Measurements from ENCODE around the gene SUMO4.
A peak's percentile ranks its signal among the peaks of the same experiment; 100 is the strongest.
"Not testable (repeated sequence)": the region's sequence is repeated elsewhere in the genome, so short reads cannot be mapped to it uniquely, and the experiment has no call there.

Gene SUMO4

DNA sequence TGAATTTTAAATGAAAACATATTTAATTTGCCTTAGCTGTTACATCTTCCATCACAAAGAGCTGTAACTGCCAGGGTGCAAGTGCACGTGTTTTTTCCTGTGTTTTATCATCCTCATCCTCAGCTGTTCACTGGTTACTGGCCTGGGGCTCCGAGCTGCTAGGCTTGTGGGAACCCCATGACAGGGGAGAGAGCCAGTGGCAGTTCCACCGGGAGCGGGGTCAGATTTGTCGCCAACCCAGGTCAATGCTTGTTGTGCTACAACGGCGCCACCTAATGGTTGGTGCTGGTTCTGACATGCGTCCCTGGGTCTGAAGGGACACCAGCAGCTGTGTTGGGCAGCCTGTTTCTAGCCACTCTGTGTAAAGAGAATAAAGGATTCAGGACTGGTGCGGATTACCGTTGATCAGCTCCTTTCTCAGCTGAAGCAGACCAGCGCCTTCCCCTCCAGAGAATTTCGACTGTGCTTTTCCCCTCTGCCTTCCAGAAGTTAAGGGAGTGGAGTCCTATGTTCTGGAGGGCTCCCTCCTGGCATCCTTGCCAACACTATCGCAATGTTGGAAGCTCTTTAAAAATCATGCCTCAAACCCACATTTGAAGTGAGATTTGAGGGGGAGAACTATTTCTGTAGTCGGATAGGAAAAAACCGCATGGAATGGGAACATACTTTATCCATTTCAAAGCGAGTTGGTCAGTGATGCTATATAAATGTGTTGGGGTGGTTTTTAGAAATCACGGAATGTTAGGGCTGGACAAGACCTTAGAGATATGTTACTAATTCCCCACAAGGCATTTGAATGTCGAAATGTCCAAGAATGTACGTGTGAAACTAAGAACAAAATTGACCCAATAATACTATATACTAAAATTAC, 32.1 kb downstream of the SUMO4 start:
- DNase-seq (ENCODE audit: low spot score): peak; percentile 90

DNA sequence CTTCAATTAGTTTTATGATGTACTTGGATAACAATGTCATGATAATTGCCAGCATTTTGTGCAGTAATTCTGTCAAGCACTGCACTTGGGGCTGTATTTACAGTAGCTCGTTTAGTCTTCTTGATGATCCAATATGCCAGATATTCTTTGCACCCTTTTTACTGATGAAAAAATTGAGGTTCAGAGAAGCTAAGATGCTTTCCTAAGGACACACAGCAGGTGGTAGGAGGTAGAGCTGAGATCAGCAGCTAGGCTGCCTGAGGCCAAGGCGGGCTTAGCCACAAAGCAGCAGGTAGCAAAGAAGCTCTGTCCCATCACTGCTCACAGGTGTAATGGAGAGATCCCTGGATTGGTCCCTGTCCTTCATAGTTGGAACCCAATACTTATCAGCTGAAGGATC, 33.3 kb downstream of the SUMO4 start:
- no peak for DNase-seq (ENCODE audit: low spot score)

DNA sequence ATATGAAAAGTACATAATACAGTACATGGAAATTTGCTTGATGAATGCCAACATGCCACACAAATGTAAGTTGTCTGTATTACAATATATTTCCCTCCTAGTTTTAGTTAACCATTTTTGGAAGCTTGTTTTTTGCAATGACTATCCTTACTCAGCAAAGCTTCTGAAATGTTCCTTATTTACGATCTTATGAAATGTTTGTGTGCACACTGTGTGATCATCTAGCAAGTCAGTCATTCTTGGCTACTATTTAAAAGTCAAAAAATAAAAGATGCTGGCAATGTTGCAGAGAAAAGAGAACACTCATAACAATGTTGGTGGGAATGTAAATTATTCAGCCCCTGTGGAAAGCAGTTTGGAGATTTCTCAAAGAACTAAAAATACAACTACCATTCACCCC, 33.8 kb downstream of the SUMO4 start:
- DNase-seq (ENCODE audit: low spot score): no peak

DNA sequence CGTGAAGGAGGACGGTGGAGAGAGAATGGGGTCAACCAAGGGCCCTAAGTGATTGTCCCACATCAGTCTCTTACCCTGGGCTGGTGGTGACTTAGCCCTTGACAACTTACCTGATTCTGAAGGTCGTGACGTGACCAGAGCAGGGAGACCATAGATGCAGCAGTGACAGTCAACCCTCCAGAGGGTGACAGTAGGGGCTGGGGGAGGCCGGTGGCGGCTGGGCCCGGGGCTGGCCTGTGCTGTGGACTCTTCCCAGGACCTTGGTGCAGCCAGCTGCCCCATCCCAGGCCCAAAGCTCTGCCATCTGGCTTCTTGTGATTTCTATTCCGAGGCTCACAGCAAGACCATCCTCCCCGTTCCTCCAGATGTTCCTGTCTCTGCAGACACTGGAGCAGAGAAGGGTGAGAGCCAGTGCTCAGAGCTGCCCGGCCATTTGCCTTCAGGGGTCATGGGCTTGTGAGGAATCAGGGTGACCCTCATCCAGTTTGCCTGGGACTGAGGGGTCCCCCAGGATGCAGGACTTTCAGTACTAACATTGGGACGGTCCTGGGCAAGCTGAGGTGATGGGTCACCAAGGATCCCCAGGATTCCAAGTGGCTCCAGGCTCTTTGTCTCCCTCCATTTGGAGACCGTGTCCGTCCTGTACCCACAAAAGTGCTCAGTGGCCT, 36.0 kb downstream of the SUMO4 start:
- DNase-seq (ENCODE audit: low spot score): no peak

- DNase-seq (ENCODE audit: low spot score): no peak
These were observed 36.6 kb downstream of the SUMO4 start for GRCh38 chr6:149436647-149437046.

- no peak for DNase-seq (ENCODE audit: low spot score)
These were observed 37.1 kb downstream of the SUMO4 start for GRCh38 chr6:149437212-149437611.

DNA sequence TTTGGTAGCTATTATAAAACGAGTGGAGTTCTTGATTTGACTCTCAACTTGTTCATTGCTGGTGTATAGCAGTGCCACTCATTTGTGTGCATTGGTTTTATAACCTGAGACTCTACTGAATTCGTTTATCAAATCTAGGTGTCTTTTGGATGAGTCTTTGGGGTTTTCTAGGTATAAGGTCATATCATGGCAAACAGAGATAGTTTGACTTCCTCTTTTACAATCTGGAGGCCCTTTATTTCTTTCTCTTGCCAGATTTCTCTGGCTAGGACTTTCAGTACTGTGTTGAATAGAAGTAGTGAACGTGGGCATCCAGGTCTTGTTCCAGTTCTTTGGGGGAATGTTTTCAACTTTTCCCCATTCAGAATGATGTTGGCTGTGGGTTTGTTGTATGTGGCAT, 38.8 kb downstream of the SUMO4 start:
- DNase-seq (ENCODE audit: low spot score): no peak

DNA sequence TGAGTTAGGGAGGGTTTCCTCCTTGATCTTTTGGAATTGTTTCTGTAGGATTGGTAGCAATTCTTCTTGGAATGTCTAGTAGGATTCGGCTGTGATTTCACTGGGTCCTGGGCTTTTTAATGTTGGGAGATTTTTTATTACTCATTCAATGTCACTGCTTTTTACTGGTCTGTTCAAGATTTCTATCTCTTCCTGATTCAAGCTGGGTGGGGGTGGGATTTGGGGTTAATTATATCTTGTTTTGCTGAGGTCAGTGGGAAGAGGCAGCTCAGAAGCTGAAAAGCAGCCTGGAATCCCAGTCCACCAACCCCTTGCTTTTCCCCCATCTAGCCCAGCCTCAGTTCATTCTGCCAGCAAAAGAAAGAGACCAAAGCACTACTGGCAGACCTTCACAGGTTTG, 39.6 kb downstream of the SUMO4 start:
- no peak for DNase-seq (ENCODE audit: low spot score)

GRCh38 chr6:149440735-149441671, 40.9 kb downstream of the SUMO4 start:
- no peak for DNase-seq (ENCODE audit: low spot score)

DNA sequence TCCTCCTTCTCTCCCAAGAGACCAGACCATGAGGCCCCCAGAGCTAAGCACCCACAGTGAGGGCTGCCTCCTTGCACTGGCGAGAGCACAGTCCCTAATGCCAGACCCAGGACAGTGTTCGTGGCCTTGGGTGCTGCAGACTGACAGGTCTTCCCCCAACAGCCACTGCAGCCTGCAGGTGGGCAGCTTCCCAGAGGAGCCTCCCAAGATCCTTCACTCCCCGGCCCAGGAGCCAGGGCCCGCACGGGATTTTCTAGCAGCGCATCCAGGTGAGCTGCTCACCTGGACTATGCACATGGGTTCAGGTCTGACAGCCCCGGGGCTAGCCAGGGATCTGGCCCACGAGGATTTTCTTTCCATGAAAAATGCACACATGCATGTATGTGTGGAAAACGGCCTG, 41.7 kb downstream of the SUMO4 start:
- no peak for DNase-seq (ENCODE audit: low spot score)

- DNase-seq (ENCODE audit: low spot score): peak; percentile 22
These were observed 43.5 kb downstream of the SUMO4 start for GRCh38 chr6:149443411-149444181.

DNA sequence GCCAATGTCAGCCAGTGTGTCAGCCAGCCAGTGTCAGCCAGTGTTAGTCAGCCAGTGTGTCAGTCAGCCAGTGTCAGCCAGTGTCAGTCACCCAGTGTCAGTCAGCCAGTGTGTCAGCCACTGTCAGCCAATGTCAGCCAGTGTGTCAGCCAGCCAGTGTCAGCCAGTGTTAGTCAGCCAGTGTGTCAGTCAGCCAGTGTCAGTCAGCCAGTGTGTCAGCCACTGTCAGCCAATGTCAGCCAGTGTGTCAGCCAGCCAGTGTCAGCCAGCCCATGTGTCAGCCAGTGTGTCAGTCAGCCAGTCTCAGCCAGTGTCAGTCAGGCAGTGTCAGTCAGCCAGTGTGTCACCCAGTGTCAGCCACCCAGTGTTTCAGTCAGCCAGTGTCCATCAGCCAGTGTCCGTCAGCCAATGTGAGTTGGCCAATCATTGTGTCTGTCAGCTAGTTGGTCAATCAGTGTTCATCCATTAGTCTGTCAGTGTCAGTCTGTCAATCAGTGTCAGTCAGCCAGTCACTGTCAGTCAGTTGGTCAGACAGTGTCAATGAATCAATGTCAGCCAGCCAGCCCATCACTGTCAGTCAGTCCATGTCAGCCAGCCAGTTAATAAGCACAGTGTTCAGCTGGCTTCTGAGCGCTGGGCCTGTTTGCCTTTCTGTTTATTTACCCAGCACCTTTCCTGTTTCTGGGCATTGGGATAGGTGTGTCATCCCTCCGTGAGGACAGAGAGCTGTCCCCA, 44.5 kb downstream of the SUMO4 start:
- DNase-seq (ENCODE audit: low spot score): not testable (repeated sequence)

GRCh38 chr6:149445095-149445466, 45.0 kb downstream of the SUMO4 start:
- DNase-seq (ENCODE audit: low spot score): no peak

DNA sequence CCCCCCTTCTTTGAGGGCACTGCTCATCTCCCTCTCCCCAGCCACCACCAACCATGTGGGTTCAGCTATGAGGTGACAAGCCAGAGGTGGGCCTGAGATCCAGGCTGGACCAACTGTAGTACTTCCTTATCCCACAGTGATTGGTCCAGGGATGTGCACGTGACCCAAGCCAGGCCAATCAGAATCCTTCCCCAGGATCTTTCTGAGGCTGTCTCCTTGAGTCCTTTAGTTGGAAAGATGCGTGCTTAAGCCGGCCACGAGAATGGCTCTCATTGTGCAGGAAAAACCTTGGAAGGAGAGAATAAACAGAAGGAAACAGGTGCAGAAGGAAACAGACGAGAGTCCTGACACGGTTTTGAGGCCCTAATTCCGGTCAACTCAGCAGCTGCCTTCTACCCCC, 45.5 kb downstream of the SUMO4 start:
- no peak for DNase-seq (ENCODE audit: low spot score)

DNA sequence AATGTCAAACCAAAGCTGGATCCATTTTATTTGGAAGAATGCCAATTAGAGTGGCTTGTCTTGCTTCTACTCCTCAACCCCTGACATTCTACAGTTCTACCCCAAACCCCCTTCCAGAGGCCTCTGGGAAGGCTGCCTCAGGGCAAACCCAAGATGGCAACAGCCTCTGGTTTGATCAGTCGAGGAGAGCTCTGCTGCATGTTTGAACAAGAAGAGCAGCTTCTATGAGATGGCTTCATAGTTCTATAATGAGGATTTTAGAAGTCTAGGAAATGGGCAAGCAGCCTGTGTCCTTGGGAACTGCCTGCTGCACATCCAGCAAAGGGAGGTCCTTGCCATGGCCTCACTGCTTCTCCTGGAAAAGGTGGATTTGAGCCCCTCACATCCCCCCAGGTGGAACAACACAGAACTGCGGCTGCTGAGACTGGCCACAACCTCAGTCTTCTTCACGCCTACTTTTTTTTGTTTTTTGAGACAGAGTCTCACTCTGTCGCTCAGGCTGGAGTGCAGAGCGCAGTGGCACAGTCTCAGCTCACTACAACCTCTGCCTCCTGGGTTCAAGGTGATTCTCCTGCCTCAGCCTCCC, 46.8 kb downstream of the SUMO4 start:
- no peak for DNase-seq (ENCODE audit: low spot score)

- no peak for DNase-seq (ENCODE audit: low spot score)
These were observed 48.9 kb downstream of the SUMO4 start for GRCh38 chr6:149448821-149449453.

DNA sequence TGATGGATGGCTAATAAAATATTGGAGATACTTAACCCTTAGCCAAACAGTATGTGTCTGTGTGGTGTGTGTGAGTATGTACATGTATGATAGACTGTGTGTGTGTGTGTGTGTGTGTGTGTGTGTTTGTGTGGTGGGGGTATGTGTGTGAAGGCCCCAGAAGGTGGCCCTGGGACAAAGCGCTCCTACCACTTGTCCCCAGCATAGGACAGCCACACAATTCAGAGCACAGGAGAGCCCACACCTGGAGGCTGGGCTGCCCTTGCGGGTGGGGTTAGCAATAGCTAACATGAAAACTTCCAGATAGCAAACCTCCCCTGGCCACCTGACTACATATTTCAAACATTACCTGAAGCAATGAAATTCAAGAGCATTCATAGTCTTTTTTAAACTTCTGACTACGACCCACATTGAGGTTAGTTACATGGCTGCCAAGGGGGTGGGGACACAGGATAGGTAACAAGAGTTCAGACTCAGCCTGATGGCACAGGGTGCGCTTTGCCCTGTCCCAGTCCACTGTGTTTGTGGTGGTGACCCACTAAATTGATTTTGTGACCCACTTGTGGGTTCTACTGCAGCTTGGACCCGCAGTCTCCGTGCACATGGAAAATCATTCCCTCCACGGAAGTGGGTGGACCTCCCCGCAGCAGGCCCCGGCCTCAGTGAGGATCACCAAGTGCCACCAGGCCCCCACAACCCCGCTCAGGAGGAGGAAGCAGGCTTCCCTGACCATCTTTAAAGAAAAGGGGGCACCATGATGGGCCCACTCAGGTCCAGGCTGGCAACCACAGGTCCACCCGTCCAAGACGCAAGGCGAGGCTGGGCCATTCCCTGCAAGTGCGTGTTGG, 50.0 kb downstream of the SUMO4 start:
- no peak for DNase-seq (ENCODE audit: low spot score)

Data from AG08395 (cell line).